ENCODE results near the gene COPG1. TPM values are rescaled to one million over a fixed set of nuclear protein-coding genes. Genes with fewer than 3 reads are reported as not detected.

COPG1 gene
- total and polyA plus RNA-seq, 10 of the 15 experiments (the other 5 are each of a cell fraction or from before 2014, with no cell fraction given): 54.8 to 143 (median 91.2) TPM

DNA sequence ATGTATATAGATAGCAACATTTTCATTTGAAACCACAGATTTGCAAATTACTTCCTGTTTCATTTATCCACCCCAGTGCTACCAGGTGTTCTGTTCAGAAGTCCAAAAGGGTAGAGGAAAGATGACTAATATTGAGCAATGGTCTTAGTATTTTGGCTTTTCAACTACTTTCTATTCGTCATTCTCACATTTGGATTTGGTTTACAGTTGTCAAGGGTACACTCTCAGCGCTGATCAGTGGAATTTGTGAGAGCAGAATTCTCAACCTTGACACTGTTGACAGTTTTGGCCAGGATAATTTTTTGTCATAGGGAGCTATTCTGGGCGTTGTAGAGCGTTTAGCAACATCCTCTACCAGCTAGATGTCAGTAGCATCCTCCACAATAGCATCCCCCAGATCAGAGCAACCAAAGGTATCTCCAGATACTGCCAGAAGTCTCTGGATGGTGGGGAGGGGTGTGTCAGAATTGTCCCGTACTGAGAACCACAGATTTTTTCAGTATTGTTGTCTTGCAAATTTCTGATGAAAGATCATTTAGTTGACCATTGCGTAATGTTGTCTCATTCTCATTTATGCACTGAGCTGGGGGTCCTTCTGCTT is 33.4 kb downstream of the COPG1 start (continued):
- TF ChIP-seq CEBPB (IDR thresholded peaks at IDR 0.05; ENCODE audit: borderline replicate concordance in 1 of 2, low read depth in 2 of 2, low read length in 2 of 2) (peak in 1 of 2 experiments; percentile 98; a peak in 1 of 4 replicates), PML (IDR thresholded peaks at IDR 0.05; ENCODE audit: low read length) (peak; percentile 96), IKZF2 (IDR thresholded peaks at IDR 0.05) (peak; percentile 98), TBL1XR1 (IDR thresholded peaks at IDR 0.05; ENCODE audit: low read depth, low read length) (peak; percentile 96), BCL11A (IDR thresholded peaks at IDR 0.05; ENCODE audit: low read depth, low read length) (peak; percentile 92), BMI1 (IDR thresholded peaks at IDR 0.05; ENCODE audit: borderline replicate concordance) (peak; percentile 94)
- TF ChIP-seq, protein P1, sequence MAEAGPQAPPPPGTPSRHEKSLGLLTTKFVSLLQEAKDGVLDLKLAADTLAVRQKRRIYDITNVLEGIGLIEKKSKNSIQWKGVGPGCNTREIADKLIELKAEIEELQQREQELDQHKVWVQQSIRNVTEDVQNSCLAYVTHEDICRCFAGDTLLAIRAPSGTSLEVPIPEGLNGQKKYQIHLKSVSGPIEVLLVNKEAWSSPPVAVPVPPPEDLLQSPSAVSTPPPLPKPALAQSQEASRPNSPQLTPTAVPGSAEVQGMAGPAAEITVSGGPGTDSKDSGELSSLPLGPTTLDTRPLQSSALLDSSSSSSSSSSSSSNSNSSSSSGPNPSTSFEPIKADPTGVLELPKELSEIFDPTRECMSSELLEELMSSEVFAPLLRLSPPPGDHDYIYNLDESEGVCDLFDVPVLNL (IDR thresholded peaks at IDR 0.05; ENCODE audit: low read depth, low read length): no peak

DNA sequence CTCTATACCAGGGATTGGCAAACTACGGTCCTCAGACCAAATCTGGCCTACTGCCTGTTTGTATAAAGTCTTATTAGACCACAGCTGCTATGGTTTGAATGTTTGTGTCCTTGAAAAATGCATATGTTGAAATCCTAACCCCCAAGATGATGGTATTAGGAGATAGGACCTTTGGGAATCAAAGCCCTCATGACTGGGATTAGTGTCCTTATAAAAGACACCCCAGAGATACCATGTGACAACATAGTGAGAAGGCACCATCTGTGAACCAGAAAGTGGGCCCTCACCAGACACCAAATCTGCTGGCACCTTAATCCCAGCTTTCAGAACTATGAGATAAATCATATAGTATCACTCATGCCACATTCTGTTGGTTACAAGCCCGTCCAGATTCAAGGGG is 36.7 kb downstream of the COPG1 start:
- intact Hi-C loops (cut with micrococcal nuclease; ENCODE audit: unreplicated experiment): no loop called here
- FAIRE-seq: no peak
- WGBS (ENCODE audit: insufficient coverage, insufficient replicate concordance, low lambda C conversion rate, missing lambda C conversion rate): 75% methylated on average over 2 of the region's 2 CpGs
- peaks cover 23% of the 10 kb centered on the region for H3K4me1 ChIP-seq (ENCODE audit: control insufficient read depth, insufficient read depth, low read length)
- H3K27me3 ChIP-seq (replicated peaks in 1 of 2; ENCODE audit: control insufficient read depth in 2 of 2, insufficient read depth in 2 of 2, low read length in 1 of 2): no peaks in the 10 kb centered on the region
- H2AFZ ChIP-seq (ENCODE audit: control insufficient read depth, low read depth, low read length): no peak overlapping the region
- in situ Hi-C loops (cut with MboI): no loop called here
- no TSS peak for BruUV-seq (replicated peaks)
- ChIA-PET RAD21 (ENCODE audit: unreplicated experiment) (no interaction called here), CTCF (interaction anchor here (0.9 kb wide), 1 partner anchor 30 kb away, joined by 3 read pairs; a partner anchor contains a TSS), SMC1A (ENCODE audit: uncharacterized antibody, unreplicated experiment) (no interaction called here), POLR2A (interaction anchor here (1.4 kb wide), 1 partner anchor 12 kb away, joined by 3 read pairs; no protein-coding TSS in a partner anchor)
- DNase-seq (ENCODE audit: low read depth, low spot score): no peak
- H4K20me1 ChIP-seq (ENCODE audit: control insufficient read depth, insufficient read depth): no peaks in the 10 kb centered on the region; the same call in 1 of the 2 replicates
- peaks cover 0 to 11% of the 10 kb centered on the region in 2 experiments; a peak in 2 of 4 replicates for H3K36me3 ChIP-seq (ENCODE audit: control insufficient read depth in 2 of 2, insufficient read depth in 2 of 2, low read length in 1 of 2)
- H3K4me2 ChIP-seq (ENCODE audit: control insufficient read depth, insufficient read depth): no peak overlapping the region
- H3K9me3 ChIP-seq (replicated peaks; ENCODE audit: control insufficient read depth, insufficient read depth, low read length): no peaks in the 10 kb centered on the region
- no peaks in the 10 kb centered on the region for H3K79me2 ChIP-seq (ENCODE audit: control insufficient read depth, insufficient read depth, low read length)
- no peak overlapping the region for H3K9ac ChIP-seq (ENCODE audit: control insufficient read depth, insufficient read depth, low read length)
- ATAC-seq: no peak
- H3K4me3 ChIP-seq: no peak overlapping the region
- H3K27ac ChIP-seq (ENCODE audit: control insufficient read depth, insufficient read depth): no peak overlapping the region
- TF ChIP-seq ETV6 (conservative IDR thresholded peaks at IDR 0.05 in 1 of 2, IDR thresholded peaks at IDR 0.05 in 1 of 2; ENCODE audit: borderline replicate concordance in 1 of 2, low read depth in 1 of 2): no peak
- no peak for TF ChIP-seq FOXM1 (IDR thresholded peaks at IDR 0.05; ENCODE audit: low read depth, low read length)
- no peak for TF ChIP-seq SUZ12 (IDR thresholded peaks at IDR 0.05; ENCODE audit: unreplicated experiment)
- TF ChIP-seq, protein P2, sequence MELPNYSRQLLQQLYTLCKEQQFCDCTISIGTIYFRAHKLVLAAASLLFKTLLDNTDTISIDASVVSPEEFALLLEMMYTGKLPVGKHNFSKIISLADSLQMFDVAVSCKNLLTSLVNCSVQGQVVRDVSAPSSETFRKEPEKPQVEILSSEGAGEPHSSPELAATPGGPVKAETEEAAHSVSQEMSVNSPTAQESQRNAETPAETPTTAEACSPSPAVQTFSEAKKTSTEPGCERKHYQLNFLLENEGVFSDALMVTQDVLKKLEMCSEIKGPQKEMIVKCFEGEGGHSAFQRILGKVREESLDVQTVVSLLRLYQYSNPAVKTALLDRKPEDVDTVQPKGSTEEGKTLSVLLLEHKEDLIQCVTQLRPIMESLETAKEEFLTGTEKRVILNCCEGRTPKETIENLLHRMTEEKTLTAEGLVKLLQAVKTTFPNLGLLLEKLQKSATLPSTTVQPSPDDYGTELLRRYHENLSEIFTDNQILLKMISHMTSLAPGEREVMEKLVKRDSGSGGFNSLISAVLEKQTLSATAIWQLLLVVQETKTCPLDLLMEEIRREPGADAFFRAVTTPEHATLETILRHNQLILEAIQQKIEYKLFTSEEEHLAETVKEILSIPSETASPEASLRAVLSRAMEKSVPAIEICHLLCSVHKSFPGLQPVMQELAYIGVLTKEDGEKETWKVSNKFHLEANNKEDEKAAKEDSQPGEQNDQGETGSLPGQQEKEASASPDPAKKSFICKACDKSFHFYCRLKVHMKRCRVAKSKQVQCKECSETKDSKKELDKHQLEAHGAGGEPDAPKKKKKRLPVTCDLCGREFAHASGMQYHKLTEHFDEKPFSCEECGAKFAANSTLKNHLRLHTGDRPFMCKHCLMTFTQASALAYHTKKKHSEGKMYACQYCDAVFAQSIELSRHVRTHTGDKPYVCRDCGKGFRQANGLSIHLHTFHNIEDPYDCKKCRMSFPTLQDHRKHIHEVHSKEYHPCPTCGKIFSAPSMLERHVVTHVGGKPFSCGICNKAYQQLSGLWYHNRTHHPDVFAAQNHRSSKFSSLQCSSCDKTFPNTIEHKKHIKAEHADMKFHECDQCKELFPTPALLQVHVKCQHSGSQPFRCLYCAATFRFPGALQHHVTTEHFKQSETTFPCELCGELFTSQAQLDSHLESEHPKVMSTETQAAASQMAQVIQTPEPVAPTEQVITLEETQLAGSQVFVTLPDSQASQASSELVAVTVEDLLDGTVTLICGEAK (IDR thresholded peaks at IDR 0.05; ENCODE audit: borderline replicate concordance): no peak
- TF ChIP-seq, protein P3, sequence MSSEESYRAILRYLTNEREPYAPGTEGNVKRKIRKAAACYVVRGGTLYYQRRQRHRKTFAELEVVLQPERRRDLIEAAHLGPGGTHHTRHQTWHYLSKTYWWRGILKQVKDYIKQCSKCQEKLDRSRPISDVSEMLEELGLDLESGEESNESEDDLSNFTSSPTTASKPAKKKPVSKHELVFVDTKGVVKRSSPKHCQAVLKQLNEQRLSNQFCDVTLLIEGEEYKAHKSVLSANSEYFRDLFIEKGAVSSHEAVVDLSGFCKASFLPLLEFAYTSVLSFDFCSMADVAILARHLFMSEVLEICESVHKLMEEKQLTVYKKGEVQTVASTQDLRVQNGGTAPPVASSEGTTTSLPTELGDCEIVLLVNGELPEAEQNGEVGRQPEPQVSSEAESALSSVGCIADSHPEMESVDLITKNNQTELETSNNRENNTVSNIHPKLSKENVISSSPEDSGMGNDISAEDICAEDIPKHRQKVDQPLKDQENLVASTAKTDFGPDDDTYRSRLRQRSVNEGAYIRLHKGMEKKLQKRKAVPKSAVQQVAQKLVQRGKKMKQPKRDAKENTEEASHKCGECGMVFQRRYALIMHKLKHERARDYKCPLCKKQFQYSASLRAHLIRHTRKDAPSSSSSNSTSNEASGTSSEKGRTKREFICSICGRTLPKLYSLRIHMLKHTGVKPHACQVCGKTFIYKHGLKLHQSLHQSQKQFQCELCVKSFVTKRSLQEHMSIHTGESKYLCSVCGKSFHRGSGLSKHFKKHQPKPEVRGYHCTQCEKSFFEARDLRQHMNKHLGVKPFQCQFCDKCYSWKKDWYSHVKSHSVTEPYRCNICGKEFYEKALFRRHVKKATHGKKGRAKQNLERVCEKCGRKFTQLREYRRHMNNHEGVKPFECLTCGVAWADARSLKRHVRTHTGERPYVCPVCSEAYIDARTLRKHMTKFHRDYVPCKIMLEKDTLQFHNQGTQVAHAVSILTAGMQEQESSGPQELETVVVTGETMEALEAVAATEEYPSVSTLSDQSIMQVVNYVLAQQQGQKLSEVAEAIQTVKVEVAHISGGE (CRISPR knock-in tag; IDR thresholded peaks at IDR 0.05): no peak
- TF ChIP-seq MYB (IDR thresholded peaks at IDR 0.05; ENCODE audit: borderline replicate concordance, low read depth, low read length): no peak
